K562 (cell line): Measurements from ENCODE around the gene NDUFA7. TPM values are rescaled to one million over a fixed set of nuclear protein-coding genes. Genes with fewer than 3 reads are reported as not detected.

Source experiments
- ATAC-seq: fragments of 200-7000 bp; cut with Tn5 transposase; 3 replicates; pipeline ENCODE4 v1.9.1; 2020; ENCODE audit warnings: moderate library complexity
- BruUV-seq: library from RNA; stranded (reverse); fragments of 400-500 nt; replicated peaks from 2 replicates; lab custom pipeline; 2021; lab: Mats Ljungman, UMichigan
- CTCF ChIA-PET: fragments of 300-600 bp; formaldehyde crosslinking; extraction: SDS; loops from one replicate; lab custom pipeline; 2021; ENCODE audit warnings: low intra/inter-chr PET ratio; lab: Yijun Ruan, JAX
- POLR2A ChIA-PET: fragments of 300-600, 350-650 bp; sonication (Branson Sonifier 250); formaldehyde crosslinking; extraction: SDS; loops from one replicate; lab custom pipeline; 2021; ENCODE audit warnings: antibody characterized with exemption, inconsistent platforms; lab: Yijun Ruan, JAX
- DNase-seq, 4 experiments: peaks; one replicate each; pipeline versions ENCODE4 v3.0.0 to v3.0.0-alpha.2; 2011 to 2018; ENCODE audit warnings: low spot score in 3 of 4, mixed read lengths in 3 of 4; ENCODE audit errors: extremely low read depth in 1 of 4
- FAIRE-seq: peaks from 2 replicates; lab custom pipeline; 2011; peaks lifted over from hg19 to GRCh38; lab: Jason Lieb, UNC
- H2AFZ ChIP-seq: 2 replicates; pipeline ENCODE4 v1.6.0; 2011; ENCODE audit warnings: low read depth, low read length, control low read depth, inconsistent platforms
- H3K27ac ChIP-seq: fragments of 200-600 bp; 3 replicates; pipeline ENCODE4 v1.8.0; 2011; ENCODE audit warnings: low read depth, mild to moderate bottlenecking, control low read depth, inconsistent platforms, low read length, moderate library complexity, mixed read lengths; ENCODE audit errors: extremely low read depth
- H3K27me3 ChIP-seq, 2 experiments: fragments of 300-600 bp in 1 of 2; 2 replicates in 1 of 2; 3 replicates in 1 of 2; pipeline versions ENCODE4 v1.6.0 to v1.8.0; 2011; ENCODE audit warnings: inconsistent platforms in 2 of 2, low read length in 2 of 2, mild to moderate bottlenecking in 1 of 2, mixed read lengths in 1 of 2, moderate library complexity in 1 of 2; ENCODE audit not compliant: control insufficient read depth in 2 of 2, insufficient read depth in 2 of 2
- H3K36me3 ChIP-seq: fragments of 300-600 bp; 3 replicates; pipeline ENCODE4 v1.8.0; 2011; ENCODE audit warnings: mild to moderate bottlenecking, low read length, inconsistent platforms; ENCODE audit not compliant: control insufficient read depth, insufficient read depth
- H3K4me1 ChIP-seq, 2 experiments: fragments of 200-600 bp in 1 of 2; replicated peaks in 1 of 2; 2 replicates in 1 of 2; 3 replicates in 1 of 2; pipeline versions ENCODE4 v1.5.1 to v1.8.0; 2011; ENCODE audit warnings: inconsistent platforms in 2 of 2, low read length in 2 of 2, mild to moderate bottlenecking in 1 of 2, mixed read lengths in 1 of 2, moderate library complexity in 1 of 2; ENCODE audit not compliant: control insufficient read depth in 2 of 2, insufficient read depth in 2 of 2
- H3K4me2 ChIP-seq: 2 replicates; pipeline ENCODE4 v1.6.1; 2011; ENCODE audit warnings: low read length, control low read depth, inconsistent platforms, mixed read lengths; ENCODE audit not compliant: insufficient read depth
- H3K4me3 ChIP-seq: fragments of 200-600 bp; sonication (generic), shearing (Covaris generic); 2 replicates; pipeline ENCODE4 v1.5.1; 2016; ENCODE audit warnings: control low read depth, inconsistent platforms
- H3K79me2 ChIP-seq: fragments of 200-600 bp; 3 replicates; pipeline ENCODE4 v1.8.0; 2011; ENCODE audit warnings: low read length, inconsistent platforms; ENCODE audit not compliant: control insufficient read depth, insufficient read depth
- H3K9ac ChIP-seq, 2 experiments: 2 replicates each; pipeline versions ENCODE4 v1.6.0 to v1.6.1; 2011; ENCODE audit warnings: low read depth in 2 of 2, low read length in 2 of 2, control low read depth in 1 of 2, inconsistent platforms in 1 of 2, mild to moderate bottlenecking in 1 of 2, mixed read lengths in 1 of 2; ENCODE audit not compliant: insufficient read depth in 1 of 2
- H3K9me1 ChIP-seq: one replicate; pipeline ENCODE4 v1.6.0; 2011; ENCODE audit warnings: inconsistent platforms, mild to moderate bottlenecking, low read length, moderate library complexity; ENCODE audit not compliant: control insufficient read depth, insufficient read depth
- H3K9me3 ChIP-seq: replicated peaks from 2 replicates; pipeline ENCODE4 v1.5.1; 2011; ENCODE audit warnings: low read depth, low read length, inconsistent platforms; ENCODE audit not compliant: control insufficient read depth, insufficient read depth
- H4K20me1 ChIP-seq: replicated peaks from 2 replicates; pipeline ENCODE4 v1.6.1; 2011; ENCODE audit warnings: low read length, inconsistent platforms, mixed read lengths; ENCODE audit not compliant: control insufficient read depth, insufficient read depth
- GABPA ChIP-seq: fragments of 200-800 bp; sonication (Bioruptor generic); conservative IDR thresholded peaks from 2 replicates; pipeline ENCODE4 v1.6.1; 2016; ENCODE audit warnings: low read depth, missing genetic modification characterization, missing compliant biosample characterization
- GABPB2 ChIP-seq: fragments of 250-450 bp; sonication (Bioruptor Pico); conservative IDR thresholded peaks from 2 replicates; pipeline ENCODE4 v1.5.1; 2021; ENCODE audit warnings: mild to moderate bottlenecking
- NFATC3 ChIP-seq: fragments of 450-650 bp; IDR thresholded peaks from 2 replicates; pipeline ENCODE4 v1.6.1; 2017; ENCODE audit warnings: mild to moderate bottlenecking
- PPARD ChIP-seq: fragments of 250-450 bp; sonication (Bioruptor Pico); IDR thresholded peaks from 2 replicates; pipeline ENCODE4 v1.8.0; 2022; ENCODE audit warnings: inconsistent platforms, mild to moderate bottlenecking, moderate library complexity
- SMARCA5 ChIP-seq: fragments of 450-650 bp; IDR thresholded peaks from 2 replicates; pipeline ENCODE4 v1.6.1; 2016
- SPI1 ChIP-seq: IDR thresholded peaks from 2 replicates; pipeline ENCODE4 v1.6.1; 2011; ENCODE audit warnings: low read depth, low read length, control low read depth, borderline replicate concordance
- ZBTB11 ChIP-seq, 3 experiments: fragments of 200-800 bp in 1 of 3; fragments of 250-450 bp in 1 of 3; fragments of 450-650 bp in 1 of 3; sonication (Bioruptor Pico) in 1 of 3; sonication (Bioruptor generic) in 1 of 3; formaldehyde crosslinking in 1 of 3; IDR thresholded peaks; 2 replicates each; pipeline versions ENCODE4 v1.6.1 to v1.8.0; 2016 to 2022; ENCODE audit warnings: mild to moderate bottlenecking in 2 of 3, missing genetic modification characterization in 2 of 3, missing compliant biosample characterization in 1 of 3, moderate library complexity in 1 of 3
- WGBS: fragments of 100-300 bp; shearing (Covaris generic); methylation state at CpG from one replicate; pipeline ENCODE4 v1.1.6; 2016; ENCODE audit warnings: low coverage, mixed read lengths; ENCODE audit not compliant: insufficient coverage; ENCODE audit errors: missing lambda C conversion rate; 5-methylcytosine and 5-hydroxymethylcytosine counted together
- in situ Hi-C: fragments of 300-500 bp; cut with MboI; formaldehyde crosslinking; loops from 4 replicates; pipeline ENCODE4 v1.15.0; 2018; ENCODE audit warnings: inconsistent platforms, mixed read lengths
- intact Hi-C: fragments of 100-400 bp; cut with micrococcal nuclease; formaldehyde crosslinking; loops from 2 replicates; pipeline ENCODE4 v1.14.2; 2022
- polyA plus RNA-seq, 8 experiments: library from polyadenylated mRNA; depleted of rRNA in 4 of 8; stranded (reverse) in 5 of 8; unstranded in 3 of 8; fragments of >200 nt; fragmentation: Nextera tagmentation in 2 of 8; fragmentation: Illumina TruSeq in 1 of 8; extraction: Ambion mirVana in 2 of 8; extraction: Trizol in 1 of 8; gene quantifications; 2 replicates each; pipeline versions ENCODE4 v1.2.1 to v1.2.3, GENCODE V29; 2011 to 2014; ENCODE audit warnings: inconsistent platforms in 1 of 8, missing spikeins in 1 of 8
- total RNA-seq, 7 experiments: library from RNA; depleted of rRNA in 6 of 7; stranded (reverse); fragments of >200 nt in 6 of 7; fragmentation: Illumina TruSeq in 2 of 7; extraction: Trizol in 2 of 7; gene quantifications; 2 replicates each; pipeline versions ENCODE4 v1.2.1 to v1.2.3, GENCODE V29; 2011 to 2021; ENCODE audit warnings: low replicate concordance in 1 of 7
- TF ChIP-seq, protein P1 (sequence below): fragments of 450-650 bp; IDR thresholded peaks from 2 replicates; pipeline ENCODE4 v1.6.1; 2018; ENCODE audit not compliant: partially characterized antibody

NDUFA7 gene
- total and polyA plus RNA-seq, 9 of the 15 experiments (the other 6 are each of a cell fraction or from before 2014, with no cell fraction given), result 70.8 to 348 (median 142) TPM

DNA sequence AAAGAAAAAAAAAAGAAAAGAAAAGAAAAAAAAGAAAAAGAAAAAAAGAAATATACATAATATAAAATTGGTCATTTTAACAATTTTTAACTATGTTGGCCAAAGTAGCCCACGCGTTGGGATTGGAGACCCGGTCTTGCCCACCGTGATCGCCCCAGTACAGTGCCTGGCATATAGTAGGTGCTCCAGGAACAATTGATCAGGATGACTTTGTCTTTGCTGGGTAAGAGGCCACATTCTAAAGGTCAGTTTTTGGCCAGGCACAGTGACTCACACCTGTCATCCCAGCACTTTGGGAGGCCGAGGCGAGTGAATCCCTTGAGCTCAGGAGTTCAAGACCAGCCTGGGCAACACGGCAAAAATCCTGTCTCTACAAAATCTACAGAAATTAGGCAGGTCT is 39.0 kb upstream of the NDUFA7 start (continued):
- TF ChIP-seq, protein P1, sequence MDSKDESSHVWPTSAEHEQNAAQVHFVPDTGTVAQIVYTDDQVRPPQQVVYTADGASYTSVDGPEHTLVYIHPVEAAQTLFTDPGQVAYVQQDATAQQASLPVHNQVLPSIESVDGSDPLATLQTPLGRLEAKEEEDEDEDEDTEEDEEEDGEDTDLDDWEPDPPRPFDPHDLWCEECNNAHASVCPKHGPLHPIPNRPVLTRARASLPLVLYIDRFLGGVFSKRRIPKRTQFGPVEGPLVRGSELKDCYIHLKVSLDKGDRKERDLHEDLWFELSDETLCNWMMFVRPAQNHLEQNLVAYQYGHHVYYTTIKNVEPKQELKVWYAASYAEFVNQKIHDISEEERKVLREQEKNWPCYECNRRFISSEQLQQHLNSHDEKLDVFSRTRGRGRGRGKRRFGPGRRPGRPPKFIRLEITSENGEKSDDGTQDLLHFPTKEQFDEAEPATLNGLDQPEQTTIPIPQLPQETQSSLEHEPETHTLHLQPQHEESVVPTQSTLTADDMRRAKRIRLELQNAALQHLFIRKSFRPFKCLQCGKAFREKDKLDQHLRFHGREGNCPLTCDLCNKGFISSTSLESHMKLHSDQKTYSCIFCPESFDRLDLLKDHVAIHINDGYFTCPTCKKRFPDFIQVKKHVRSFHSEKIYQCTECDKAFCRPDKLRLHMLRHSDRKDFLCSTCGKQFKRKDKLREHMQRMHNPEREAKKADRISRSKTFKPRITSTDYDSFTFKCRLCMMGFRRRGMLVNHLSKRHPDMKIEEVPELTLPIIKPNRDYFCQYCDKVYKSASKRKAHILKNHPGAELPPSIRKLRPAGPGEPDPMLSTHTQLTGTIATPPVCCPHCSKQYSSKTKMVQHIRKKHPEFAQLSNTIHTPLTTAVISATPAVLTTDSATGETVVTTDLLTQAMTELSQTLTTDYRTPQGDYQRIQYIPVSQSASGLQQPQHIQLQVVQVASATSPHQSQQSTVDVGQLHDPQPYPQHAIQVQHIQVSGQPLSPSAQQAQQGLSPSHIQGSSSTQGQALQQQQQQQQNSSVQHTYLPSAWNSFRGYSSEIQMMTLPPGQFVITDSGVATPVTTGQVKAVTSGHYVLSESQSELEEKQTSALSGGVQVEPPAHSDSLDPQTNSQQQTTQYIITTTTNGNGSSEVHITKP, result no peak
- no peak for TF ChIP-seq NFATC3
- TF ChIP-seq GABPA, result no peak
- no peak for TF ChIP-seq PPARD (CRISPR knock-in tag)

DNA sequence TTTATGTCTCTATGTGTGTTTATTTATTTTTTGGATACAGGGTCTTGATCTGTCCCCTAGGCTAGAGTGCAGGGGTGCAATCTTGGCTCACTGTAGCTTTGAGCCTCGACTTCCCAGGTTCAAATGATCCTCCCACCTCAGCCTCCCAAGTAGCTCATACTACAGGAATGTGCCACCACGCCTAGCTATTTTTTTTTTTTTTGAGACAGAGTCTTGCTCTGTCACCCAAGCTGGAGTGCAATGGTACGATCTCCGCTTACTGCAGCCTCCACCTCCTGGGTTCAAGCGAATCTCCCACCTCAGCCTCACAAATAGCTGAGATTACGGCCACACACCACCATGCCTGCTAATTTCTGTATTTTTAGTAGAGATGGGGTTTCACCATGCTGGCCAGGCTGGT is 37.8 kb upstream of the NDUFA7 start:
- no TSS peak for BruUV-seq
- H3K9me3 ChIP-seq, result no peaks in the 10 kb centered on the region
- in situ Hi-C loops, result loop anchor here (5.0 kb wide), 1 partner anchor 38 kb away; no protein-coding TSS in a partner anchor
- peaks cover 0 to 6% of the 10 kb centered on the region in 2 experiments; a peak in 1 of 5 replicates for H3K27me3 ChIP-seq
- H4K20me1 ChIP-seq, result no peaks in the 10 kb centered on the region
- WGBS, result 57% methylated on average over 6 of the region's 6 CpGs
- no peaks in the 10 kb centered on the region for H3K36me3 ChIP-seq
- H2AFZ ChIP-seq, result no peak overlapping the region
- H3K9me1 ChIP-seq, result no peaks in the 10 kb centered on the region
- ChIA-PET CTCF (no interaction called here), POLR2A (interaction anchor here (1.0 kb wide), 1 partner anchor 36 kb away, joined by 4 read pairs; no protein-coding TSS in a partner anchor)
- FAIRE-seq (no peak), DNase-seq (no peak), ATAC-seq (no peak)
- intact Hi-C loops, result no loop called here
- no peak overlapping the region for H3K4me2 ChIP-seq
- no peak overlapping the region for H3K27ac ChIP-seq
- no peaks in the 10 kb centered on the region for H3K79me2 ChIP-seq
- no peak overlapping the region for H3K9ac ChIP-seq
- H3K4me1 ChIP-seq, result peaks cover 15 to 18% of the 10 kb centered on the region in 2 experiments
- no peak overlapping the region for H3K4me3 ChIP-seq
- no peak for TF ChIP-seq SPI1
- no peak for TF ChIP-seq SMARCA5
- no peak for TF ChIP-seq ZBTB11 (CRISPR knock-in tag; IDR thresholded peaks at IDR 0.05)
- TF ChIP-seq, protein P1, result peak; percentile 61
- no peak for TF ChIP-seq GABPB2 (CRISPR knock-in tag)
